NCI-H2081 treated with DMSO at 0.1 percent for 48 hours (cell line): ENCODE data around the gene STOML3.
"Not testable (repeated sequence)": the region's sequence is repeated elsewhere in the genome, so short reads cannot be mapped to it uniquely, and the experiment has no call there.

Source experiments
- DNase-seq: peaks from one replicate; lab custom pipeline; 2025; lab: John Stamatoyannopoulos, UW

The STOML3 gene

DNA sequence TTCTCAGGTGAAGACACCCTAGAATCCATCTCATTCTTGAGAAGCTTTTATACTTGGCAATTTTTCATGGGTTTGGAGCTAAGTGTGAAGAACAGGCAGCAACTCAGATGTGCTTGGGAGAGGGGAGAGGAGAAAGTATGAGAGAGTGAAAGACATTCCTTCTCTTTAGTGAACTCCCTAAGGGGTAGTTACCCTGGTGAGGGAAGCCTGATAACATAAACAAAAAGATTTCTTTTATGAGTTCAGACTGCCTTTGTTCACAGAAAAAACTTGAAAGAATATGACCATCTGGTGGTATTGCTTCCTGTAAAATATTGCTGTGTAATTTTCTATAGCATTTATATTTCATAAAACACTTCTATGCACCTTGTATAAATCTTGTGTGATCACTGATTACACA lies at the start of gene STOML3:
Gene STOML3 (minus strand): TSS at position 139 of the 400 bp plus-strand sequence. CDS start 110 bp downstream, at position 29.
- DNase-seq: no peak

GRCh38 chr13:39040206-39040605 lies 49.6 kb upstream of the STOML3 start:
- DNase-seq: no peak

GRCh38 chr13:39039041-39039440 lies 48.4 kb upstream of the STOML3 start:
- no peak for DNase-seq

GRCh38 chr13:39038569-39039030 lies 48.0 kb upstream of the STOML3 start:
- no peak for DNase-seq

DNA sequence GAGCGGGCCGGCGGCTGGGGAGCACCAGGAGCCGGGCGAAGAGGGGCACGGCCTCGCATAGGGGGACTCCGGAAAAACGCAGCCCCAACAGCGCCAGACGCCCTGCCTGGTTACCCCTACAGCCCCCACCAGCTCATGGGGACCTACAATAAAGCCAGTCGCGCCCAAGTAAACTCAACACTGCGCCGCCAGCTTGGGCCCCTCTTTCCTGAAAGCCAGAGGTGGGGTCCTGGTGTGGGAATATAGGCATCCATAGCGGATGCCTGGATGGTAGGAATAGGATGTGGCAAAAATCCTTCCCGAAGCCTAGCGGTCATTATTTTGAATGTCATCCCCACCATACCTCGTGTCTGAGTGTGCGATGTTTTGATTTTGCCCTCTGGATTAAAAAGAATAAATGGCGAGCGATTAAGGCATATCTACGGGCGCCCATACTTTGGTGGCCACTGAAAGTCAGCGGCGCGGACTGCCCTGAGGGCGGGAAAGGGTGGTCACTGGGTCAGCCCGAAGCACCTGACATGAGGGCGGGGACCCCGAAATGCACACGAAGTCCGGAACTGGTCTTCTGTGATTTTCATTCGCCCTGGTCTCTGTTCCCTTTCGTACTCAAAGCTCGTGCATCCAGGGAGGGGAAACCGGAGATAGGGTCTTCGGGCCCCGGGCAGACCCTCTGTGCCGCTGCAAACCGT lies 47.4 kb upstream of the STOML3 start, which contains the start of the genes NHLRC3 and PROSER1:
Gene NHLRC3 (plus strand): TSS at position 577 of the 689 bp plus-strand sequence. CDS start 184 bp downstream, outside the sequence.
Gene PROSER1 (minus strand): TSS at position 210 of the 689 bp plus-strand sequence. CDS start 847 bp downstream, outside the sequence.
- peak; percentile 75 for DNase-seq

GRCh38 chr13:39037410-39037879 lies 46.8 kb upstream of the STOML3 start:
- DNase-seq: no peak

GRCh38 chr13:39036212-39036611 lies 45.6 kb upstream of the STOML3 start:
- DNase-seq: no peak

- no peak for DNase-seq
Measured at GRCh38 chr13:39035799-39036198, 45.2 kb upstream of the STOML3 start.

DNA sequence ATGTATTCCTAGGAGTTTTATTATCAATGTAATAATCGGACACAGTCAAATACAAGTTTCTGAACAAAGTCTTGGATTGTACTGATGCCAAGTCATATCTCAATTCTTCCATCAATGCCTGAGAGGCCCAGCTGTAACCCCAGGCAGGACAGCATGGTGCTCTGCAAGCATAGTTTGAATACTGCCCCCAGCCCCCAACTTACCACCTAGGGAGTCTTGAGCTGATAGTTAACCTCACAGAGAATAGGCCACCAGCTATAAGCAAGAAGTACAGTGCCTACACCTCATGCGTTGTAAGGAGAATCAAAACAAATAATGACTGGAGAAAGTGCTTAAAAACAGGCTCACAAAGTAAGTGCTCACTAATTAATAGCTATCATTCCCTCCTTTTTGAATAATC lies 44.6 kb upstream of the STOML3 start:
- DNase-seq: no peak

DNA sequence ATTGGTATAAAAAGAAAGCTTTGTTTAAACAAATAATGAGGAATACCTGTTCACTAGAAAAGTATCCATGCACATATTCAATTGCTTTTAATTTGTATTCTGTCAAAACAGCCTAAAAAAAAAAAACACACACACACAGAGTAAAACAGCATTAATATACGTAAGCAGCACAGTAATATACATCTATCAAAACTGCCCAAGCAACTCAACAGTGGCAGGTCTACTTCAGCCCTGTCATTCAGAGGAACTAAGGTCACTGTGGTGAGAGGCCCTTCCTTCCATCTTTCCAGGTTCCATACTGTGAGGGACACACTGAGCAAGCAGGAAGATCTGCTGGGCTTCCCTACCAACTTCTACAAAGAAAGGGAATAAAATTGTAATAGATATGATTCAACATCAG lies 43.5 kb upstream of the STOML3 start:
- no peak for DNase-seq

DNA sequence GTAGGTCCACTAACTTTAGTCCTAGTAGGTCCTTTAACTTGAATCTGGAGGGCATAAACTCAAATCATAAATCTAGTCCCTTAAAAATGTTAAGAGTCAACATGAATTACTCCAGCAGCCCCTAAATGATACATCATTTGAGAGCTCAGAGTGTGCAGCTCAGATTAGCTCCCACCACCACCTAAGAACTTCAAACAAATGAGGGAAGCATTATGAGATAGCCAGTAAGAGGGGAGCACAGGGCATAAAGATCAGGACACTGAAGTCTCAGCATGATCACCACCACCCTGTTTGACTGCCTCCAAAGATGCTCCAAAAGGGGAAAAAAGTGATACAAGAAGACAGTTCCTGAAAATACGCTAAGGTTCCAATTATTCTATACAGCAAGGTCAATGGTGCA lies 41.5 kb upstream of the STOML3 start:
- no peak for DNase-seq

- no peak for DNase-seq
Measured at GRCh38 chr13:39025433-39025839, 34.8 kb upstream of the STOML3 start.

- no peak for DNase-seq
Measured at GRCh38 chr13:39023761-39024160, 33.1 kb upstream of the STOML3 start.

- no peak for DNase-seq
Measured at GRCh38 chr13:39023316-39023715, 32.7 kb upstream of the STOML3 start.

- DNase-seq: no peak
Measured at GRCh38 chr13:39020853-39021462, 30.3 kb upstream of the STOML3 start.

DNA sequence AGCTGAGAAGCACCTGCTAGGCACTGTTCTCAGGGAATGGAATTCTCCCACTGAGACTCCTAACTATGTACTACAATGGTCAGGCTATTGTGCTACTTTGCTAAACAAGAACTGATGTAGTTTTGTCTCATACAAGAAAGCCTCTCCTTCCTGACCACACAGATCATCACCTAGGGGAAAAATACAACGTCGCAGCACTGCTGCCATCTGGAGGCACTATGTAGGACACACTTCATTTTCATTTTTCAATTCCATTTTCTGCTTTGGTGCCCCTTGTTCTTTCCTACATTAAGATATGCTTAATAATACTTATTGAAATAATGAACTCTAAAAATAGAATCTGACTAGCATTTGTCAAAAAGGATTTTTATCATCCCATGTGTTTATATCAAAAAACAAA lies 26.2 kb upstream of the STOML3 start:
- no peak for DNase-seq

DNA sequence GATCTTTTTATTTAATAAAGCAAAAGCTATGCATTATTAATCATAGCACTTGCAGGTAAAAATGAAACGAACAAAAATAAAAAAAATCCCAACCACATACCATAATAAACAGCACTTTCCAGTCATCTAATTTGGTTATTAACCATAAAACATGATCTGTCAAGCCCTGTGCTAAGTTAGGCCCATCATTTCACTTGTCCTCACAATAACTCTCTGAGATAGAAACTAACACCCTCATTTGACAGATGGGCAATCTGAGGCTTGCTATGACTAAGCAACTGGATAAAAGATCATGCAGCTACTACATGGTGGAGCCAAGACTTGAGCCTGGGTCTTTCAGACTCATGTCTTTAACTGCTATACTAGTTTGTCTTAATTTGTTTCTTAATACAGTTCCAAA lies 25.5 kb upstream of the STOML3 start:
- no peak for DNase-seq

DNA sequence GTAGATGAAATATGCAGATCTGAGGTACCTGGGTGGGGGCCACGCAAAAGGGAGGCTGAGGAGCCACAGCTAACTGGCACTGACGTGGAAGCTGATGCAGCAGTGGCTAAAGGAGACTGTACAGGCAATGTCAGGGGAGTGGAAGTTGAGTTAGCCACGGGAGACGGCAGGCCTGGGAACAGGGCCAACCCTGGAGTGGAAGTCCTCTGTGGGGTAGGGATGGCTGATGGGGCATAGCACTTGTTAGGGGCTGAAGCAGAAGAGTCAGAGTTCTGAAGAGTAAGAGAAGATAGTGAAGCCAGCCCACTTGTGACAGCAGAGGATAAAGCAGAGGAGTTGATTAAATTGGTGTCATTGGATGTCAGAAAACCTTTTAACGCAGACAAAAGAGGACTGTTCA lies 22.8 kb upstream of the STOML3 start:
- DNase-seq: no peak

- no peak for DNase-seq
Measured at GRCh38 chr13:39012608-39013007, 22.0 kb upstream of the STOML3 start.

DNA sequence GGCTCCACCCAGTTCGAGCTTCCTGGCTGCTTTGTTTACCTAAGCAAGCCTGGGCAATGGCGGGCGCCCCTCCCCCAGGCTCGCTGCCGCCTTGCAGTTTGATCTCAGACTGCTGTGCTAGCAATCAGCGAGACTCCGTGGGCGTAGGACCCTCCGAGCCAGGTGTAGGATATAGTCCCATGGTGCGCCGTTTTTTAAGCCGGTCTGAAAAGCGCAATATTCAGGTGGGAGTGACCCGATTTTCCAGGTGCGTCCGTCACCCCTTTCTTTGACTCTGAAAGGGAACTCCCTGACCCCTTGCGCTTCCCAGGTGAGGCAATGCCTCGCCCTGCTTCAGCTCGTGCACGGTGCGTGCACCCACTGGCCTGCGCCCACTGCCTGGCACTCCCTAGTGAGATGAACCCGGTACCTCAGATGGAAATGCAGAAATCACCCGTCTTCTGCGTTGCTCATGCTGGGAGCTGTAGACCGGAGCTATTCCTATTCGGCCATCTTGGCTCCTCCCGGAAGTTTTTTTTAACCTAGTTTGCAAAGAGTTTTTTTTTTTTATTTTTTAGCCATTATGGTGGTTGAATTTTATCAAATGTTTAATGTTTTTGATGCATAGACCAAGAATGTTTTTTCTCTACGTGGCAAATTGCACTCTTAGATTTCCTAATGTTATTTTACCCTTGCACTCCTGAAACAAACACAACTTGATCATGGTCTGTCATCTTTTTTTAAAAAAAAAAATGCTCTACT lies 15.9 kb upstream of the STOML3 start:
- not testable (repeated sequence) for DNase-seq

- DNase-seq: no peak
Measured at GRCh38 chr13:38998739-38999138, 8.1 kb upstream of the STOML3 start.

- DNase-seq: no peak
Measured at GRCh38 chr13:38993381-38993780, 2.8 kb upstream of the STOML3 start.

DNA sequence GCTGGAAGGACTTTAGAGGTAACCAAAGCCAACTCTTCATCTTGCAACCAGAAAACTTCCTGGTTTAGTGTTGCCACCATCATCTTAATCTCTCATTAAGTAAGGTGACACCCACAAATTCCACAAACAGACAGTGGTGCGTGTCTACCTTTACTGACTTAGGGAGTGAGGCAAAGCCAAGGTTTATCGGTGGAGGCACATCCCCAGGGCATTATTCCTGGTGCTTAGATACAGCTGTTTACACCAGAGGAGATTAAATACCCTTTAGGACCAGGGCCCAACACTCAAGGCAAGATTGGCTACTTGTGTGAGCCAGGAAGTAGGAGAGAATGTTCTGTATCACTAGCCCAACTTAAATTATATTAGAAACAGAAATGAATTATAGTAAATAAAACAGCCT lies 9.5 kb downstream of the STOML3 start:
- no peak for DNase-seq
